DND-41 (cell line): Measurements from ENCODE around the gene XCL1.

Experiments
- EZH2 ChIP-seq: IDR thresholded peaks from 3 replicates; pipeline ENCODE4 v1.6.1; 2012; ENCODE audit warnings: borderline replicate concordance, low read depth, mild to moderate bottlenecking, moderate library complexity, low read length, inconsistent platforms; ENCODE audit not compliant: severe bottlenecking
- TF ChIP-seq, protein P1 (sequence below): IDR thresholded peaks from 2 replicates; pipeline ENCODE4 v1.5.1; 2012; ENCODE audit warnings: borderline replicate concordance, low read length, moderate library complexity, mild to moderate bottlenecking; ENCODE audit not compliant: poor library complexity, severe bottlenecking; ENCODE audit errors: extremely low read depth

DNA sequence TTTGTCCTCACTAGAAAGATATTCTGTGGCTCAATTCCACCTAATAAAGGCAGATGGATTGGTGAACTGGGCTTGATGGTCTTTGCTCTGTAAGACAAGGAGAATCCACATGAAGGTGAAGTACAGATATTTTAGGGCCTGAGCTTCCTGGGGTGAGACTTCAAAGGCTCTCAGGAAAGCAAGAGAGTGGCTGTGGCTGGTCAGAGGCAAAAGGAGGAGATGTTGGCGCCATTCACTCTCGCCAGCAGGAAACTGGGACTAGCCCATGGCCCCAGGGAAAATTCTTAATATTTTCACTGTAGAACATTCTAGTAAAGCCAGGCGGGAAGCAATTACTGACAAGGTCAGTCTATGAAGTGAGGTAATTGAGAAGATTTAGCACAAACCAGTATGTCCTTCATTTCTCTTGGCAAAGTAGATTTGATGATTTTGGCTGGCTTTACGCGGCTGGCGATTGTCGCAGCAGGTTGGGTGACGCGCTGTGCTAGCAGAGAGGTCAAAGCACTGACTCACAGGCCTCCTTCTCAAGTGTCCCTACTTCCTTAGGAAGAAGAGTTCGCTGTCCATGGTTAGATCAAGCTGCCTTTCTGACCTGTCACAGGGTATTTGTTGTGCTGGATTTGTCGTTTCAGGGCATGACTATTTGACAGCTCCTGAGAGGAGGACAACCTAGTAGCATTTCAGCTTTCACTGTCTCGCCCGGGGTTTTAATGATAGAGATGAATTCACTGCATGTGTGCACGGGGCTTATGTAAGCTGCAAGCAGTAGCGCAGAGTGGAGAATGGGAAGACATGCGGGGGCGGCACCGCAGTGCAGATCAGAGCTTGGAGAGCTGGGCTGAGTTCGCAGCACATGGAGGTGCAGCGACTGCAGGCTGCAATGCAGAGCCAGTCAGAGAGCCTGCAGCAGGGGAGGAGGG, 32.7 kb downstream of the XCL1 start:
- TF ChIP-seq, protein P1, sequence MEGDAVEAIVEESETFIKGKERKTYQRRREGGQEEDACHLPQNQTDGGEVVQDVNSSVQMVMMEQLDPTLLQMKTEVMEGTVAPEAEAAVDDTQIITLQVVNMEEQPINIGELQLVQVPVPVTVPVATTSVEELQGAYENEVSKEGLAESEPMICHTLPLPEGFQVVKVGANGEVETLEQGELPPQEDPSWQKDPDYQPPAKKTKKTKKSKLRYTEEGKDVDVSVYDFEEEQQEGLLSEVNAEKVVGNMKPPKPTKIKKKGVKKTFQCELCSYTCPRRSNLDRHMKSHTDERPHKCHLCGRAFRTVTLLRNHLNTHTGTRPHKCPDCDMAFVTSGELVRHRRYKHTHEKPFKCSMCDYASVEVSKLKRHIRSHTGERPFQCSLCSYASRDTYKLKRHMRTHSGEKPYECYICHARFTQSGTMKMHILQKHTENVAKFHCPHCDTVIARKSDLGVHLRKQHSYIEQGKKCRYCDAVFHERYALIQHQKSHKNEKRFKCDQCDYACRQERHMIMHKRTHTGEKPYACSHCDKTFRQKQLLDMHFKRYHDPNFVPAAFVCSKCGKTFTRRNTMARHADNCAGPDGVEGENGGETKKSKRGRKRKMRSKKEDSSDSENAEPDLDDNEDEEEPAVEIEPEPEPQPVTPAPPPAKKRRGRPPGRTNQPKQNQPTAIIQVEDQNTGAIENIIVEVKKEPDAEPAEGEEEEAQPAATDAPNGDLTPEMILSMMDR = no peak
- no peak for TF ChIP-seq EZH2
